ENCODE data around the gene OXTR.

OXTR gene

GRCh38 chr3:8769088-8769822 is at the start of gene OXTR:
Gene OXTR, minus strand, starts transcription at chr3:8769613. Its CDS starts 1,426 bp downstream, at chr3:8768187.
- H3K27me3 ChIP-seq, result peaks cover 83% of the 10 kb centered on the region
- H3K4me3 ChIP-seq (ENCODE audit: low read depth in 1 of 2, low read length in 1 of 2), result no peak within 1 kb of the TSS
- no peak within 1 kb of the TSS for H3K27ac ChIP-seq
- no peaks in the 10 kb centered on the region for H3K36me3 ChIP-seq
- H3K9me3 ChIP-seq, result no peaks in the 10 kb centered on the region
- H3K4me1 ChIP-seq (ENCODE audit: control insufficient read depth in 1 of 2, insufficient read depth in 1 of 2, low read depth in 1 of 2, low read length in 1 of 2), result peaks cover 3 to 7% of the 10 kb centered on the region in 2 experiments
- TF ChIP-seq CTCF (IDR thresholded peaks at IDR 0.05), result peak; percentile 79

GRCh38 chr3:8817486-8817885 is 48.1 kb upstream of the OXTR start:
- H3K4me3 ChIP-seq (ENCODE audit: low read depth in 1 of 2, low read length in 1 of 2), result no peak overlapping the region
- no peaks in the 10 kb centered on the region for H3K4me1 ChIP-seq (ENCODE audit: control insufficient read depth in 1 of 2, insufficient read depth in 1 of 2, low read depth in 1 of 2, low read length in 1 of 2)
- H3K27ac ChIP-seq, result no peak overlapping the region
- H3K36me3 ChIP-seq, result no peaks in the 10 kb centered on the region
- H3K9me3 ChIP-seq, result peaks cover 7% of the 10 kb centered on the region
- no peak for TF ChIP-seq CTCF (IDR thresholded peaks at IDR 0.05)
- no peaks in the 10 kb centered on the region for H3K27me3 ChIP-seq

- Histone ChIP-seq H3K36me3 (no peaks in the 10 kb centered on the region), H3K4me3 (ENCODE audit: low read depth in 1 of 2, low read length in 1 of 2) (no peak overlapping the region), H3K27me3 (no peaks in the 10 kb centered on the region), H3K4me1 (ENCODE audit: control insufficient read depth in 1 of 2, insufficient read depth in 1 of 2, low read depth in 1 of 2, low read length in 1 of 2) (no peaks in the 10 kb centered on the region), H3K9me3 (peaks cover 7% of the 10 kb centered on the region), H3K27ac (no peak overlapping the region)
- no peak for TF ChIP-seq CTCF (IDR thresholded peaks at IDR 0.05)
Measured at GRCh38 chr3:8816106-8816505, 46.7 kb upstream of the OXTR start.

- Histone ChIP-seq H3K4me3 (ENCODE audit: low read depth in 1 of 2, low read length in 1 of 2) (no peak overlapping the region), H3K36me3 (no peaks in the 10 kb centered on the region), H3K27ac (no peak overlapping the region), H3K27me3 (no peaks in the 10 kb centered on the region), H3K4me1 (ENCODE audit: control insufficient read depth in 1 of 2, insufficient read depth in 1 of 2, low read depth in 1 of 2, low read length in 1 of 2) (no peaks in the 10 kb centered on the region), H3K9me3 (peaks cover 7% of the 10 kb centered on the region)
- no peak for TF ChIP-seq CTCF (IDR thresholded peaks at IDR 0.05)
Measured at GRCh38 chr3:8813411-8813810, 44.0 kb upstream of the OXTR start.

GRCh38 chr3:8810561-8810960 is 41.1 kb upstream of the OXTR start:
- Histone ChIP-seq H3K4me1 (ENCODE audit: control insufficient read depth in 1 of 2, insufficient read depth in 1 of 2, low read depth in 1 of 2, low read length in 1 of 2) (no peaks in the 10 kb centered on the region), H3K4me3 (ENCODE audit: low read depth in 1 of 2, low read length in 1 of 2) (no peak overlapping the region), H3K27me3 (no peaks in the 10 kb centered on the region), H3K27ac (no peak overlapping the region), H3K9me3 (no peaks in the 10 kb centered on the region), H3K36me3 (no peaks in the 10 kb centered on the region)
- TF ChIP-seq CTCF (IDR thresholded peaks at IDR 0.05), result no peak
